Measurements from ENCODE around the gene C6orf15. TPM values are rescaled to one million over a fixed set of nuclear protein-coding genes. Genes with fewer than 3 reads are reported as not detected.
A peak's percentile ranks its signal among the peaks of the same experiment; 100 is the strongest.

Gene C6orf15
- total RNA-seq, 4 donors from 2014 or later = 1.6 TPM; not detected in 3

DNA sequence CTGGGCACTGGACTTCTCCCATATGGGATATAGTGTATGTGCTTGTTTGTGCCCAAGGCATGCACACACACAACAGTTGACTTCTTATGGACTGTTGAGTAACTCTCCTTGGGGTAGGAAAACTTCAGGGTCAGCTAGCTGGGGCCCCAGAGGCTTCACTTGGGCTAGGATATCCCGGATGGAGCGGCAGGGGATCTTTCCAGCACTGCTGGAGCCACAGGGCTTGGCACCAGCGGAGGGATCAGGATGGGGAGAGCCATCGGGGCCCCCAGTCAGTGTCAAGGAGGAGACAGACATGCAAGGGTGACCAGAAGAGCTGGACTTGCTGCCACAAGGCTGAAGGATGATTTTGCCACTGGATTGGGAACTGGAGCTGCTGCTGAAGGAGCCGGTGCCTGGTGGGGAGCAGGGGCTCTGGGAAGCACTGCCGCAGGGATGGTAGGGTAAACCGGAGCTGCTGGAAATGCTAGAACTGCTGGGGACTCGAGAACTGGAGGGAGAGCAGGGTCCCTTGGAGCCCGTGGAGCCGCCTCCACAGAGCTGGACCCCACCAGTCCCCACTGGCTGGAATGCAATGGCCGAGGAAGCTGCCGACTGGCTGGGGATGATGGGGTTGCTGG is 3.7 kb upstream of the C6orf15 start:
- DNase-seq = no peak
- H3K36me3 ChIP-seq = no peaks in the 10 kb centered on the region
- peaks cover 12 to 52% (median 22%) of the 10 kb centered on the region in 3 donors for H3K4me1 ChIP-seq
- no peaks in the 10 kb centered on the region for H3K9me3 ChIP-seq
- H3K27me3 ChIP-seq = peaks cover 0 to 1% (median 0%) of the 10 kb centered on the region in 4 donors
- TF ChIP-seq, protein P1, sequence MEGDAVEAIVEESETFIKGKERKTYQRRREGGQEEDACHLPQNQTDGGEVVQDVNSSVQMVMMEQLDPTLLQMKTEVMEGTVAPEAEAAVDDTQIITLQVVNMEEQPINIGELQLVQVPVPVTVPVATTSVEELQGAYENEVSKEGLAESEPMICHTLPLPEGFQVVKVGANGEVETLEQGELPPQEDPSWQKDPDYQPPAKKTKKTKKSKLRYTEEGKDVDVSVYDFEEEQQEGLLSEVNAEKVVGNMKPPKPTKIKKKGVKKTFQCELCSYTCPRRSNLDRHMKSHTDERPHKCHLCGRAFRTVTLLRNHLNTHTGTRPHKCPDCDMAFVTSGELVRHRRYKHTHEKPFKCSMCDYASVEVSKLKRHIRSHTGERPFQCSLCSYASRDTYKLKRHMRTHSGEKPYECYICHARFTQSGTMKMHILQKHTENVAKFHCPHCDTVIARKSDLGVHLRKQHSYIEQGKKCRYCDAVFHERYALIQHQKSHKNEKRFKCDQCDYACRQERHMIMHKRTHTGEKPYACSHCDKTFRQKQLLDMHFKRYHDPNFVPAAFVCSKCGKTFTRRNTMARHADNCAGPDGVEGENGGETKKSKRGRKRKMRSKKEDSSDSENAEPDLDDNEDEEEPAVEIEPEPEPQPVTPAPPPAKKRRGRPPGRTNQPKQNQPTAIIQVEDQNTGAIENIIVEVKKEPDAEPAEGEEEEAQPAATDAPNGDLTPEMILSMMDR (IDR thresholded peaks at IDR 0.05) = no peak
- TF ChIP-seq POLR2A (IDR thresholded peaks at IDR 0.05) = no peak
- H3K4me3 ChIP-seq = no peak overlapping the region
- WGBS, 2 donors = 87 to 94% methylated on average over 4 to 5 of the region's 12 CpGs
- H3K27ac ChIP-seq = peak overlapping the region in 1 of 4 donors; percentile 83
- intact Hi-C loops (cut with DNase I) = no loop called here

DNA sequence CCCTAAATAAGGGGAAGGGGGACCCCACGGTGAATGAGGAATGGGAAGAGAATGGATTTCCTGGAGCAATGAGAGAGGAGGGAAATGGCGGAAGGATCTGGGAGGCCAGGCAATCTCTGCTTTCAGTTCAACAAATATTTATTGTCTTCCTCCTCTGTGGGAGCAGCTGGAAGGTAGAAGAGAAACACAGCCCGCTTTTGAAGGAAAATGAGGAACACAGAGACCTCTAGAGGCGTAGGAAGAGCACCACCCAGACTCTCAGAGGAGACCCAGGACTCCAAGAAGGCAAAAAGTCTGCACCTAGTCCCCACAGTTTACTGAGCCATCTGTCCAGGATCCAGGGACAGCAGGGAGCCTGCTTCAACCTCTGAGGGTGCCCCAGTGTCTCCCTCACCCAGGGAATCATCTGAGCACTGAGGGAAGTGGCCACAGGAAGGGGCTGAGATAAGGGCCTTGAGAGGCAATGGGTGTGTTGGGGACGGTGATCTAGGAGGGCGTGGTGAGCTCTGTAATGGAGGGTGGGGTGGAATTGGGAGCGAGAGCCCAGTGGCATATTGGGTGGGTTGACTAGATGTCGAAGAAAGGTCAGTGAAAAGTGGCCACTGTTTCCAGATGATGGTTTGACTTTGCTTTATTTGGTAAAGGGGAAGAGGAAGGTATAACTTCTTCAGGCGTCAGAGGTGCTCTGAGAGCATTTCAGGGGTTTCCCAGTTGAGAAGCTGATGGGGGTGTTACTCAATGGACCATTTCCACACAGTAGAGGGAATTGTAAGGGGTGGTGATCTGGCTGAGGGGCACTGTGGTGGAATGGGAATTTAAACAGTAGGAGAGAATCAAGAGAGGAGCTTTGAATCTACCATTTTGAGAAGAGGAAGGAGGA is 2.8 kb upstream of the C6orf15 start:
- H3K27me3 ChIP-seq = peaks cover 0 to 10% (median 0%) of the 10 kb centered on the region in 4 donors
- WGBS, 2 donors = 46 to 54% methylated on average over 9 of the region's 9 CpGs
- peak overlapping the region in 3 of 4 donors; percentile 78 to 83 (median 83) for H3K27ac ChIP-seq
- no peak for DNase-seq
- peak overlapping the region in 3 of 4 donors; percentile 28 to 54 (median 34) for H3K4me3 ChIP-seq
- H3K36me3 ChIP-seq = no peaks in the 10 kb centered on the region
- intact Hi-C loops (cut with DNase I) = no loop called here
- peaks cover 12 to 52% (median 22%) of the 10 kb centered on the region in 3 donors for H3K4me1 ChIP-seq
- TF ChIP-seq, protein P1 (IDR thresholded peaks at IDR 0.05) = peak in 4 of 6 experiments; percentile 15 to 38 (median 20)
- no peak for TF ChIP-seq POLR2A (IDR thresholded peaks at IDR 0.05)
- H3K9me3 ChIP-seq = no peaks in the 10 kb centered on the region

- Histone ChIP-seq H3K9me3 (no peaks in the 10 kb centered on the region), H3K27me3 (peaks cover 0 to 17% (median 0%) of the 10 kb centered on the region in 4 donors), H3K36me3 (no peaks in the 10 kb centered on the region), H3K4me3 (peak within 1 kb of the TSS in 3 of 4 donors; percentile 28 to 54 (median 34)), H3K27ac (peak within 1 kb of the TSS in 3 of 4 donors; percentile 78 to 83 (median 83)), H3K4me1 (peaks cover 12 to 52% (median 22%) of the 10 kb centered on the region in 3 donors)
- 0 to 7% methylated on average over 1 to 3 of the region's 3 CpGs for WGBS, 2 donors
- no peak for DNase-seq
- intact Hi-C loops (cut with DNase I) = no loop called here
- TF ChIP-seq, protein P1 (IDR thresholded peaks at IDR 0.05) = no peak
- no peak for TF ChIP-seq POLR2A (IDR thresholded peaks at IDR 0.05)
These were observed 2.1 kb upstream of the C6orf15 start, which contains the start of gene PSORS1C1 for GRCh38 chr6:31114541-31114878. Gene PSORS1C1 (plus strand): TSS chr6:31114800. CDS start chr6:31129633, 14,833 bp downstream.

DNA sequence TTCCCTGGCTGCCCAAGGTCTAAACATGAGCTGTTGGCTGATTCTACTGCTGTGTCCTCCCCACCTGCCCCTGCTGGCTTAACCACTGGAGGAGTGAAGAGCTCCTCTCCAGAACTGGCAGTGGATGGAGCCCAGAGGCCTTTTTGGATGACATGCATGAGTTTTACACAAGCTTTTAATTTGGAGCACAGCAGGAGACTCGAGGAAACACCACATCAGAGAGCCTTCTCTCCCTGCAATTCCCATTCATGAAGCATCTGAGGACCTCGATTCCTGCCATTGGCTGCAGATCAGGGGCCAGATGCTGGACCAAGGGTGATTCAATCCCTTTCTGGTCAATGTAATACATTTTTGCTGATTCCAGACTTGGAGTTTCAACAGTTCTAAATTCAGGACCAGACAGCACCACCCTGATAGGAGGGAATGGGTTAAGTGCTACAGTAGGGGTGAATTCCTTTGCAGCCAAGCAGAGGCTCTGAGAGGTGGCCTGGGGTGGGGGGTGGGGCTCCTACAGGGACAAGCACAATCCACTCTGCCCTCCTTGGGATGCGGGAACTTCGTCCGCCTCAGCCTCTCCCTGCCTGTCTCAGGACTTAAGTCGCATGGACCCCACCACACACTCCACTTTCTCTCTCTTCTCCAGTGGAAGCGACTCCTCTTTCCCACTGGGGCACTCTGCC is 1.6 kb upstream of the C6orf15 start:
- Histone ChIP-seq H3K4me1 (peaks cover 12 to 52% (median 22%) of the 10 kb centered on the region in 3 donors), H3K4me3 (no peak overlapping the region), H3K27ac (peak overlapping the region in 3 of 4 donors; percentile 78 to 83 (median 83)), H3K36me3 (no peaks in the 10 kb centered on the region), H3K27me3 (peaks cover 0 to 19% (median 0%) of the 10 kb centered on the region in 4 donors), H3K9me3 (no peaks in the 10 kb centered on the region)
- 53 to 66% methylated on average over 3 to 5 of the region's 7 CpGs for WGBS, 2 donors
- DNase-seq = no peak
- intact Hi-C loops (cut with DNase I) = no loop called here
- TF ChIP-seq, protein P1 (IDR thresholded peaks at IDR 0.05) = no peak
- no peak for TF ChIP-seq POLR2A (IDR thresholded peaks at IDR 0.05)

All from esophagus squamous epithelium (tissue), 5 donors.